Measurements from ENCODE around the gene TFG.

DNA sequence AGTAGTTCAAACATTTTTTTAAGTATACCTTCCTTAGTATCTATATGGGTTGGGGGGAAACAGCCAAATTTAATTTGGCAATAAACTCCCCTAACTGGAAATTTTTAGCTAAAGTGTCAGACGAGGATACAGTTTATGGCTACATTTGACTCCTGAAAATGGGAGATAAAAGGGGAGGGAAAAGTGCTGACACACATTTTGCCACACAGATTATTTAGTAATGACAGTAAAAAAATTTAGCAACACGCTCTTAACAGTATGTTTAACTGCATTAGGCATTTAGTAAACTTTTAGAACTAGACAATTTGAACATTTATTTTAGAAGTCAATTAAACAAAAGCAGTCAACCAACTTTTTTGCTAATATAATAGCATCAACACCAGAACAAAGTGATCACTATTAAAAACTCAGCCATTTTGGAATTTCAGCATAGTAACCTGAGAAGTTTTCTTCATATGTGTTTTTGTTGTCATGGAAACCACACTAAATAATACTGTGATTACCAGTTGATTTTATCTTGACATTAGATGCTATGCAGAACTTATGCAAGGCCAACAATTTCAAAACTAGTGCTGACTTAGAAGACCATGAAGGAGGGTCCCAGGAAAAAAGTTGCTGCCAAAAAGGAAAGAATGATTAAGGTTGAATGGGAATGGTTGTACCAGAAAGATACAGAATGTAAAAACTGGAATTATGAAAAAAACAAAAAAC is 47.0 kb upstream of the TFG start:
- no peak for TF ChIP-seq POLR2AphosphoS5 (IDR thresholded peaks at IDR 0.05; ENCODE audit: borderline replicate concordance, low read depth, low read length)
- no peak for TF ChIP-seq EZH2 (IDR thresholded peaks at IDR 0.05)
